Measurements from ENCODE around the gene GLYR1.

DNA sequence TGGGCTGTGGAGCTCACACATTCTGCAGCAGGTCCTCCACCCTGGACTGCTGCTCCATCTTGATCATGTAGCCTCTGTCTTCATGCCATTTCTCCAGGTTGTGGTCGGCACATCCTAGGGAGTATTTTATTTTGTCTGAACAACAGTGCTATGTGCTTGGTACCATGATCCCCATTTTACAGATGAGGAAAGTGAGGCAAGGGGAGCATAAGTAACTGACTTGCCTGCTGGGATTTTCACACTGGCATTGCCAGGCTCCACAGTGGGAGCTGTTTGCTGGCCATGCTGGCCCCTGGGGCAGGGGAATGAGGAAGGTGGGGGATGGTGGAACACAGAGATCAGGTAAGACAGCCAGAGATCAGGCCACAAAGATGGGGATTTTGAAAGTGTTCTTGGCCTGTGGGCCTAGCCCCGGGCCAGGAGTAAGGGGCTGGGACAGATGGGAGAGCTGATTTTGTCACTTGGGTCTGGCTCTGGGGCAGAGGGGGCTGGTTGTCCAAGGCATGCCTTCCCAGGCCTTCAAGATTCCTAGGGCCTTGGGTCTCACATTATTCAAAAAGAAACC, 70.9 kb downstream of the GLYR1 start:
- TF ChIP-seq TAF1 (IDR thresholded peaks at IDR 0.05; ENCODE audit: borderline replicate concordance, insufficient read depth, low read length) (no peak), POLR2AphosphoS5 (IDR thresholded peaks at IDR 0.05; ENCODE audit: low read depth, low read length) (no peak), FOXP2 (optimal IDR thresholded peaks at IDR 0.05; ENCODE audit: borderline replicate concordance, extremely low read depth, extremely low read length, insufficient read depth) (no peak)
- TF ChIP-seq, protein P1, sequence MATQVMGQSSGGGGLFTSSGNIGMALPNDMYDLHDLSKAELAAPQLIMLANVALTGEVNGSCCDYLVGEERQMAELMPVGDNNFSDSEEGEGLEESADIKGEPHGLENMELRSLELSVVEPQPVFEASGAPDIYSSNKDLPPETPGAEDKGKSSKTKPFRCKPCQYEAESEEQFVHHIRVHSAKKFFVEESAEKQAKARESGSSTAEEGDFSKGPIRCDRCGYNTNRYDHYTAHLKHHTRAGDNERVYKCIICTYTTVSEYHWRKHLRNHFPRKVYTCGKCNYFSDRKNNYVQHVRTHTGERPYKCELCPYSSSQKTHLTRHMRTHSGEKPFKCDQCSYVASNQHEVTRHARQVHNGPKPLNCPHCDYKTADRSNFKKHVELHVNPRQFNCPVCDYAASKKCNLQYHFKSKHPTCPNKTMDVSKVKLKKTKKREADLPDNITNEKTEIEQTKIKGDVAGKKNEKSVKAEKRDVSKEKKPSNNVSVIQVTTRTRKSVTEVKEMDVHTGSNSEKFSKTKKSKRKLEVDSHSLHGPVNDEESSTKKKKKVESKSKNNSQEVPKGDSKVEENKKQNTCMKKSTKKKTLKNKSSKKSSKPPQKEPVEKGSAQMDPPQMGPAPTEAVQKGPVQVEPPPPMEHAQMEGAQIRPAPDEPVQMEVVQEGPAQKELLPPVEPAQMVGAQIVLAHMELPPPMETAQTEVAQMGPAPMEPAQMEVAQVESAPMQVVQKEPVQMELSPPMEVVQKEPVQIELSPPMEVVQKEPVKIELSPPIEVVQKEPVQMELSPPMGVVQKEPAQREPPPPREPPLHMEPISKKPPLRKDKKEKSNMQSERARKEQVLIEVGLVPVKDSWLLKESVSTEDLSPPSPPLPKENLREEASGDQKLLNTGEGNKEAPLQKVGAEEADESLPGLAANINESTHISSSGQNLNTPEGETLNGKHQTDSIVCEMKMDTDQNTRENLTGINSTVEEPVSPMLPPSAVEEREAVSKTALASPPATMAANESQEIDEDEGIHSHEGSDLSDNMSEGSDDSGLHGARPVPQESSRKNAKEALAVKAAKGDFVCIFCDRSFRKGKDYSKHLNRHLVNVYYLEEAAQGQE (IDR thresholded peaks at IDR 0.05; ENCODE audit: insufficient read depth in 1 of 2, low read depth in 2 of 2, low read length in 2 of 2), result no peak
